ENCODE measurements around the gene CLCA4. TPM values are rescaled to one million over a fixed set of nuclear protein-coding genes. Genes with fewer than 3 reads are reported as not detected.

Gene CLCA4
- not detected in 2 replicates for total RNA-seq

GRCh38 chr1:86546787-86547221, at the start of gene CLCA4:
Gene CLCA4, plus strand, starts transcription at chr1:86547078. Its CDS starts 42 bp downstream, at chr1:86547120.

Other genes starting within 250 kb of the CLCA4 start
- 8.9 and 17.8 TPM in 2 replicates for gene ODF2L, start 150.8 kb upstream of the CLCA4 start, total RNA-seq
- gene CLCA2, start 122.9 kb upstream of the CLCA4 start, total RNA-seq, result under 0.01 and 0.15 TPM in 2 replicates
- gene CLCA1, start 78.2 kb upstream of the CLCA4 start, total RNA-seq, result not detected in 2 replicates
- gene SH3GLB1, start 157.5 kb downstream of the CLCA4 start, total RNA-seq, result 28.2 and 28.9 TPM in 2 replicates

Data from bronchus fibroblast of lung (primary cell).